ENCODE data around the gene C5orf46. TPM values are rescaled to one million over a fixed set of nuclear protein-coding genes. Genes with fewer than 3 reads are reported as not detected.

The C5orf46 gene
- total and polyA plus RNA-seq, 4 donors: not detected

GRCh38 chr5:147920420-147921030, 14.2 kb upstream of the C5orf46 start:
- H3K36me3 ChIP-seq (ENCODE audit: control insufficient read depth in 4 of 4, insufficient read depth in 3 of 4, low read depth in 1 of 4, low read length in 3 of 4): no peaks in the 10 kb centered on the region
- TF ChIP-seq HNF4A (conservative IDR thresholded peaks at IDR 0.05) (no peak), FOXA1 (IDR thresholded peaks at IDR 0.05) (no peak), RXRA (IDR thresholded peaks at IDR 0.05) (no peak)
- H3K9ac ChIP-seq (ENCODE audit: low read depth in 1 of 2, low read length in 2 of 2): no peak overlapping the region
- H3K4me1 ChIP-seq (ENCODE audit: control insufficient read depth in 4 of 4, insufficient read depth in 4 of 4, low read length in 3 of 4): no peaks in the 10 kb centered on the region
- DNase-seq (ENCODE audit: low spot score): no peak
- WGBS: 91% methylated on average over 4 of the region's 4 CpGs
- H3K9me3 ChIP-seq (ENCODE audit: control insufficient read depth in 4 of 4, low read length in 3 of 4): no peaks in the 10 kb centered on the region
- no peak overlapping the region for H3K27ac ChIP-seq (ENCODE audit: low read depth in 1 of 2, low read length in 2 of 2)
- no peaks in the 10 kb centered on the region for H3K27me3 ChIP-seq (ENCODE audit: control insufficient read depth in 4 of 4, insufficient read depth in 4 of 4, low read length in 3 of 4)
- no peak overlapping the region for H3K4me3 ChIP-seq (ENCODE audit: low read depth in 1 of 3, low read length in 3 of 3)

- Histone ChIP-seq H3K27me3 (ENCODE audit: control insufficient read depth in 4 of 4, insufficient read depth in 4 of 4, low read length in 3 of 4) (no peaks in the 10 kb centered on the region), H3K9ac (ENCODE audit: low read depth in 1 of 2, low read length in 2 of 2) (no peak overlapping the region), H3K4me1 (ENCODE audit: control insufficient read depth in 4 of 4, insufficient read depth in 4 of 4, low read length in 3 of 4) (no peaks in the 10 kb centered on the region), H3K4me3 (ENCODE audit: low read depth in 1 of 3, low read length in 3 of 3) (no peak overlapping the region), H3K9me3 (ENCODE audit: control insufficient read depth in 4 of 4, low read length in 3 of 4) (no peaks in the 10 kb centered on the region), H3K36me3 (ENCODE audit: control insufficient read depth in 4 of 4, insufficient read depth in 3 of 4, low read depth in 1 of 4, low read length in 3 of 4) (no peaks in the 10 kb centered on the region), H3K27ac (ENCODE audit: low read depth in 1 of 2, low read length in 2 of 2) (no peak overlapping the region)
- TF ChIP-seq HNF4A (conservative IDR thresholded peaks at IDR 0.05) (no peak), GABPA (IDR thresholded peaks at IDR 0.05 in 1 of 2, conservative IDR thresholded peaks at IDR 0.05 in 1 of 2) (no peak), JUND (IDR thresholded peaks at IDR 0.05) (no peak), FOXA1 (IDR thresholded peaks at IDR 0.05) (no peak), FOXA2 (IDR thresholded peaks at IDR 0.05) (no peak), HNF4G (IDR thresholded peaks at IDR 0.05) (no peak), EGR1 (IDR thresholded peaks at IDR 0.05; ENCODE audit: low read depth in 2 of 2) (no peak), TAF1 (conservative IDR thresholded peaks at IDR 0.05) (no peak), RXRA (IDR thresholded peaks at IDR 0.05) (no peak), NR2F2 (IDR thresholded peaks at IDR 0.05) (no peak), ZBTB33 (IDR thresholded peaks at IDR 0.05) (no peak), ATF3 (IDR thresholded peaks at IDR 0.05) (no peak), RAD21 (IDR thresholded peaks at IDR 0.05) (no peak), REST (IDR thresholded peaks at IDR 0.05) (no peak), YY1 (IDR thresholded peaks at IDR 0.05) (no peak), MAX (IDR thresholded peaks at IDR 0.05) (no peak)
- WGBS: 84% methylated on average over 3 of the region's 3 CpGs
- no peak for DNase-seq (ENCODE audit: low spot score)
Measured at GRCh38 chr5:147918899-147919298, 12.6 kb upstream of the C5orf46 start.

Measured in liver (tissue), 9 donors.